ENCODE measurements around the gene SPTBN5. TPM values are rescaled to one million over a fixed set of nuclear protein-coding genes. Genes with fewer than 3 reads are reported as not detected.

SPTBN5 gene
- total and polyA plus RNA-seq, 2 donors (not counting 1 experiment from before 2014, with no cell fraction given), result 0.55 to 1.4 TPM

DNA sequence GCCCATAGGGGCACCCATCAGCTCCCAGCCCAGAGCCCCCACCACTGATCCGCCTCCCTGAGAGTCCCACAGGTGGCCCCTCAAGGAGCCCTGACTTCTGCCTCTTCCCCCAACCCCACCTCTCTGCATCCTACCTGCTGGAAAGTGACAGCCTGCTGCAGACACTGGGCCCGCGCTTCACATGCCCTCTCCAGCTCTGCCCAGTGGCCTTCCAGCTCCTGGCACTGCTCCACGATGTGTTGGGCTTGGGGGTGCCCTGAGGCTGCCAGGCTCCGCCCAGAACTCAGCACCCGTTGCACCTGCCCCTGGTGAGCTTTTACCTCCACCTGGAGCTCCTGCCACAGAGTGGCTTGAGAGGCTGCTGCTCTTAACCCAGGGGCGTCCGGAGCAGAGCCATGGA is 20.1 kb downstream of the SPTBN5 start:
- TF ChIP-seq, protein P1, sequence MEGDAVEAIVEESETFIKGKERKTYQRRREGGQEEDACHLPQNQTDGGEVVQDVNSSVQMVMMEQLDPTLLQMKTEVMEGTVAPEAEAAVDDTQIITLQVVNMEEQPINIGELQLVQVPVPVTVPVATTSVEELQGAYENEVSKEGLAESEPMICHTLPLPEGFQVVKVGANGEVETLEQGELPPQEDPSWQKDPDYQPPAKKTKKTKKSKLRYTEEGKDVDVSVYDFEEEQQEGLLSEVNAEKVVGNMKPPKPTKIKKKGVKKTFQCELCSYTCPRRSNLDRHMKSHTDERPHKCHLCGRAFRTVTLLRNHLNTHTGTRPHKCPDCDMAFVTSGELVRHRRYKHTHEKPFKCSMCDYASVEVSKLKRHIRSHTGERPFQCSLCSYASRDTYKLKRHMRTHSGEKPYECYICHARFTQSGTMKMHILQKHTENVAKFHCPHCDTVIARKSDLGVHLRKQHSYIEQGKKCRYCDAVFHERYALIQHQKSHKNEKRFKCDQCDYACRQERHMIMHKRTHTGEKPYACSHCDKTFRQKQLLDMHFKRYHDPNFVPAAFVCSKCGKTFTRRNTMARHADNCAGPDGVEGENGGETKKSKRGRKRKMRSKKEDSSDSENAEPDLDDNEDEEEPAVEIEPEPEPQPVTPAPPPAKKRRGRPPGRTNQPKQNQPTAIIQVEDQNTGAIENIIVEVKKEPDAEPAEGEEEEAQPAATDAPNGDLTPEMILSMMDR (IDR thresholded peaks at IDR 0.05), result no peak
- no peak for TF ChIP-seq EZH2 (IDR thresholded peaks at IDR 0.05; ENCODE audit: borderline replicate concordance, insufficient read depth, low read depth, low read length, poor library complexity, severe bottlenecking)
- Histone ChIP-seq H4K20me1 (ENCODE audit: control insufficient read depth, insufficient read depth, low read length, poor library complexity, severe bottlenecking) (no peaks in the 10 kb centered on the region), H3K27ac (ENCODE audit: low read length in 2 of 2) (no peak overlapping the region), H3K27me3 (replicated peaks in 1 of 4; ENCODE audit: control extremely low read depth in 1 of 4, control insufficient read depth in 3 of 4, insufficient read depth in 4 of 4, low read length in 3 of 4) (peaks cover 0 to 5% (median 0%) of the 10 kb centered on the region in 4 experiments), H3K9me3 (ENCODE audit: control extremely low read depth in 1 of 3, control insufficient read depth in 2 of 3, insufficient read depth in 1 of 3, low read length in 2 of 3) (no peaks in the 10 kb centered on the region), H3K79me2 (ENCODE audit: control insufficient read depth, insufficient read depth, low read length) (no peaks in the 10 kb centered on the region), H3K4me2 (replicated peaks; ENCODE audit: low read depth, low read length, poor library complexity, severe bottlenecking) (no peak overlapping the region), H2AFZ (ENCODE audit: insufficient read depth, low read depth, low read length, poor library complexity, severe bottlenecking) (no peak overlapping the region), H3K36me3 (replicated peaks in 1 of 2; ENCODE audit: control extremely low read depth in 1 of 2, control insufficient read depth in 1 of 2, extremely low read depth in 1 of 2, insufficient read depth in 2 of 2, low read length in 1 of 2) (no peaks in the 10 kb centered on the region), H3K4me1 (ENCODE audit: control insufficient read depth in 2 of 2, insufficient read depth in 2 of 2, low read length in 2 of 2) (peaks cover 0 to 9% of the 10 kb centered on the region in 2 donors), H3K4me3 (ENCODE audit: control extremely low read depth in 1 of 5, extremely low read depth in 1 of 5, insufficient read depth in 1 of 5, low read depth in 2 of 5, low read length in 4 of 5) (no peak overlapping the region), H3K9ac (ENCODE audit: low read length) (no peak overlapping the region)
- H3K4me3 Mint-ChIP-seq, result no peak overlapping the region
- DNase-seq (no peak), ATAC-seq (ENCODE audit: low read depth) (no peak)
- 97% methylated on average over 8 of the region's 8 CpGs for WGBS (ENCODE audit: insufficient coverage)
- peaks cover 7% of the 10 kb centered on the region for H3K4me1 Mint-ChIP-seq
- no peaks in the 10 kb centered on the region for H3K9me3 Mint-ChIP-seq (ENCODE audit: insufficient read depth)
- H3K27ac Mint-ChIP-seq, result no peak overlapping the region
- POLR2A ChIA-PET, result no interaction called here
- CTCF ChIA-PET, result interaction anchor here (1.3 kb wide), 1 partner anchor 63 kb away, joined by 3 read pairs; no protein-coding TSS in a partner anchor
- peaks cover 10% of the 10 kb centered on the region for H3K27me3 Mint-ChIP-seq
- intact Hi-C loops (cut with micrococcal nuclease), result no loop called here

DNA sequence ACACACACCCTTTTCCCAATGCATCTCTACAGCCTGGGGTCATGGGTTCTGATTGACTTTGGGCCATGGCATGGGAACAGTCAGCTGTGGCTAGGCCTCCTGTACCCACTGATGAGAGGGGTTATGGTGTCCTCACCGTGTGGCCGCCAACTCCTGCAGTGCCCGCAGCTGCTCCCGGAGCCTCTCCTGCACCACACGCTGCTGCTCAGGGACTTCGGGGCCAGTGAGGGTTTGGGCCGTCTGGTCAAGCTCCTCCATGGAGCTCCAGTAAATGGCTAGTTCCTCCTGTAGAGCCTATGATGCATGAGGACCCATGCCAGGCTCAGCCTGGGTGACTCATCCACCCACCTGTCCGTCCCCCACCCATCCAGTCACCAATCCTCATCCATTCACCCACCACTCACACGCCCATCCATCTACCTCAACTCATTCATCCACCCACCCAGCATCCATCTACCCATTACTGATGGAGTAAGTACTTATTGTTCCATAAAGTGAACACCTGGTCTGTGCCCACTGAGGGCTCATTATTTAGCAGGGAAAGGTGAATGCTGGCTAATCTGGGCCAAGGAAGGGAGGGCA is 21.6 kb downstream of the SPTBN5 start:
- no peak for ATAC-seq (ENCODE audit: low read depth)
- peaks cover 0 to 5% (median 0%) of the 10 kb centered on the region in 4 experiments for H3K27me3 ChIP-seq (replicated peaks in 1 of 4; ENCODE audit: control extremely low read depth in 1 of 4, control insufficient read depth in 3 of 4, insufficient read depth in 4 of 4, low read length in 3 of 4)
- H3K4me3 ChIP-seq (ENCODE audit: control extremely low read depth in 1 of 5, extremely low read depth in 1 of 5, insufficient read depth in 1 of 5, low read depth in 2 of 5, low read length in 4 of 5), result no peak overlapping the region
- Mint-ChIP-seq H3K4me3 (no peak overlapping the region), H3K4me1 (peaks cover 7% of the 10 kb centered on the region), H3K9me3 (ENCODE audit: insufficient read depth) (no peaks in the 10 kb centered on the region), H3K27ac (no peak overlapping the region), H3K27me3 (peaks cover 10% of the 10 kb centered on the region)
- H3K36me3 ChIP-seq (replicated peaks in 1 of 2; ENCODE audit: control extremely low read depth in 1 of 2, control insufficient read depth in 1 of 2, extremely low read depth in 1 of 2, insufficient read depth in 2 of 2, low read length in 1 of 2), result no peaks in the 10 kb centered on the region
- no peaks in the 10 kb centered on the region for H4K20me1 ChIP-seq (ENCODE audit: control insufficient read depth, insufficient read depth, low read length, poor library complexity, severe bottlenecking)
- no peak overlapping the region for H3K9ac ChIP-seq (ENCODE audit: low read length)
- H3K4me2 ChIP-seq (replicated peaks; ENCODE audit: low read depth, low read length, poor library complexity, severe bottlenecking), result no peak overlapping the region
- CTCF ChIA-PET, result no interaction called here
- intact Hi-C loops (cut with micrococcal nuclease), result no loop called here
- H2AFZ ChIP-seq (ENCODE audit: insufficient read depth, low read depth, low read length, poor library complexity, severe bottlenecking), result no peak overlapping the region
- TF ChIP-seq, protein P1 (IDR thresholded peaks at IDR 0.05), result no peak
- TF ChIP-seq EZH2 (IDR thresholded peaks at IDR 0.05; ENCODE audit: borderline replicate concordance, insufficient read depth, low read depth, low read length, poor library complexity, severe bottlenecking), result no peak
- DNase-seq, result no peak
- no peaks in the 10 kb centered on the region for H3K79me2 ChIP-seq (ENCODE audit: control insufficient read depth, insufficient read depth, low read length)
- H3K9me3 ChIP-seq (ENCODE audit: control extremely low read depth in 1 of 3, control insufficient read depth in 2 of 3, insufficient read depth in 1 of 3, low read length in 2 of 3), result no peaks in the 10 kb centered on the region
- peaks cover 0 to 9% of the 10 kb centered on the region in 2 donors for H3K4me1 ChIP-seq (ENCODE audit: control insufficient read depth in 2 of 2, insufficient read depth in 2 of 2, low read length in 2 of 2)
- no peak overlapping the region for H3K27ac ChIP-seq (ENCODE audit: low read length in 2 of 2)
- 92% methylated on average over 8 of the region's 9 CpGs for WGBS (ENCODE audit: insufficient coverage)
- POLR2A ChIA-PET, result no interaction called here

Data from B cell (primary cell).